A673 (cell line): ENCODE data around the gene SNX30. TPM values are rescaled to one million over a fixed set of nuclear protein-coding genes. Genes with fewer than 3 reads are reported as not detected.

Experiments used
- BruUV-seq: library from RNA; stranded (reverse); fragments of 400-500 nt; replicated peaks from 2 replicates; lab custom pipeline; 2021; lab: Mats Ljungman, UMichigan
- CTCF ChIA-PET: fragments of 300-600 bp; sonication (Branson Sonifier 250); formaldehyde crosslinking; loops from one replicate; lab custom pipeline; 2022; ENCODE audit warnings: antibody characterized with exemption; lab: Charles Lee
- POLR2A ChIA-PET: fragments of 300-600 bp; sonication (Branson Sonifier 250); formaldehyde crosslinking; loops from one replicate; lab custom pipeline; 2022; ENCODE audit warnings: antibody characterized with exemption; ENCODE audit not compliant: low non-redundant PET; lab: Charles Lee
- DNase-seq: peaks from one replicate; pipeline ENCODE4 v3.0.0-alpha.2; 2015; ENCODE audit warnings: low spot score
- H3K27ac ChIP-seq: fragments of 200-600 bp; sonication (generic); 2 replicates; pipeline ENCODE4 v1.5.1; 2016; ENCODE audit warnings: mixed run types, low read depth, mild to moderate bottlenecking, mixed read lengths, antibody characterized with exemption, low read length; ENCODE audit not compliant: poor library complexity, severe bottlenecking
- H3K27me3 ChIP-seq: fragments of 200-600 bp; sonication (generic); replicated peaks from 2 replicates; pipeline ENCODE4 v1.6.1; 2017; ENCODE audit warnings: mixed run types, low read depth, mild to moderate bottlenecking, mixed read lengths, antibody characterized with exemption, low read length; ENCODE audit not compliant: insufficient read depth, poor library complexity
- H3K36me3 ChIP-seq: fragments of 200-600 bp; sonication (generic); 2 replicates; pipeline ENCODE4 v1.6.1; 2016; ENCODE audit warnings: mixed run types, mild to moderate bottlenecking, mixed read lengths, antibody characterized with exemption, low read length; ENCODE audit not compliant: insufficient read depth, poor library complexity, severe bottlenecking
- H3K4me1 ChIP-seq: fragments of 200-600 bp; sonication (generic); 2 replicates; pipeline ENCODE4 v1.6.1; 2017; ENCODE audit warnings: mixed run types, mild to moderate bottlenecking, mixed read lengths, antibody characterized with exemption, low read length; ENCODE audit not compliant: insufficient read depth, poor library complexity, severe bottlenecking
- H3K4me3 ChIP-seq: fragments of 200-600 bp; sonication (generic); 2 replicates; pipeline ENCODE4 v1.5.1; 2016; ENCODE audit warnings: low read depth, mixed run types, mild to moderate bottlenecking, mixed read lengths, low read length; ENCODE audit not compliant: poor library complexity, severe bottlenecking
- H3K9me3 ChIP-seq: fragments of 200-600 bp; sonication (generic); 2 replicates; pipeline ENCODE4 v1.6.1; 2016; ENCODE audit warnings: mixed run types, low read depth, mild to moderate bottlenecking, mixed read lengths, antibody characterized with exemption, low read length; ENCODE audit not compliant: poor library complexity, severe bottlenecking
- EZH2 ChIP-seq: fragments of 200-600 bp; sonication (generic); IDR thresholded peaks from 2 replicates; pipeline ENCODE4 v1.6.1; 2017; ENCODE audit warnings: borderline replicate concordance, low read depth, mild to moderate bottlenecking, mixed read lengths, antibody characterized with exemption, low read length; ENCODE audit not compliant: poor library complexity, severe bottlenecking
- intact Hi-C: fragments of 100-400 bp; cut with micrococcal nuclease; formaldehyde crosslinking; loops from one replicate; pipeline ENCODE4 v1.10.0; 2022; ENCODE audit not compliant: unreplicated experiment
- total RNA-seq: library from RNA; stranded (reverse); gene quantifications from 2 replicates; pipeline ENCODE4 v1.2.3, GENCODE V29; 2021
- TF ChIP-seq, protein P1 (sequence below): fragments of 300-800, 200-600 bp; sonication (generic); conservative IDR thresholded peaks from 2 replicates; pipeline ENCODE4 v1.5.1; 2017; ENCODE audit warnings: low read depth, mild to moderate bottlenecking, antibody characterized with exemption, low read length, moderate library complexity, mixed read lengths

SNX30 gene
- total RNA-seq, 1 experiment from 2014 or later, result 6.1 TPM

DNA sequence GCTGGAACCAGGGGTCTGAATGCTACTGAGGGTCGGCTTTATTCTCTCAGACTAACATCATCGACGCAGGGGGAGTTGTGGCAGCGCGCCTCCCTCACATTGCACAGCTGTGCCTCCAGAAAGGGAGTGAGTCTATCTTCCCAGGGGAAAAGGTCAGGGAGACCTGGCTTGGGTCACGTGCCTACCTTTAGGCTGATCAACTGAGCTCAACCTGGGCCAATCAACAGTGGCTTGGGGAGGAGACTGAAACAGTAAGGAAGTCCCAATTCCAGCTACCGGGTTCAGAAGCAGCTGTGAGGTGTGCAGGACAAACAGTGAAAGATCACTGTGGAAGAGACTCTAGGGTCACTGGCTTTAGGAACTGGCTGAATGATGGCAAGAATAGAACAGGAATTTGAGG, 14.3 kb downstream of the SNX30 start:
- Histone ChIP-seq H3K4me1 (no peaks in the 10 kb centered on the region), H3K36me3 (no peaks in the 10 kb centered on the region), H3K27me3 (no peaks in the 10 kb centered on the region), H3K9me3 (peaks cover 3% of the 10 kb centered on the region), H3K4me3 (no peak overlapping the region), H3K27ac (no peak overlapping the region)
- CTCF ChIA-PET, result no interaction called here
- no peak for DNase-seq
- POLR2A ChIA-PET, result no interaction called here
- BruUV-seq, result no TSS peak
- TF ChIP-seq EZH2, result no peak
- TF ChIP-seq, protein P1, sequence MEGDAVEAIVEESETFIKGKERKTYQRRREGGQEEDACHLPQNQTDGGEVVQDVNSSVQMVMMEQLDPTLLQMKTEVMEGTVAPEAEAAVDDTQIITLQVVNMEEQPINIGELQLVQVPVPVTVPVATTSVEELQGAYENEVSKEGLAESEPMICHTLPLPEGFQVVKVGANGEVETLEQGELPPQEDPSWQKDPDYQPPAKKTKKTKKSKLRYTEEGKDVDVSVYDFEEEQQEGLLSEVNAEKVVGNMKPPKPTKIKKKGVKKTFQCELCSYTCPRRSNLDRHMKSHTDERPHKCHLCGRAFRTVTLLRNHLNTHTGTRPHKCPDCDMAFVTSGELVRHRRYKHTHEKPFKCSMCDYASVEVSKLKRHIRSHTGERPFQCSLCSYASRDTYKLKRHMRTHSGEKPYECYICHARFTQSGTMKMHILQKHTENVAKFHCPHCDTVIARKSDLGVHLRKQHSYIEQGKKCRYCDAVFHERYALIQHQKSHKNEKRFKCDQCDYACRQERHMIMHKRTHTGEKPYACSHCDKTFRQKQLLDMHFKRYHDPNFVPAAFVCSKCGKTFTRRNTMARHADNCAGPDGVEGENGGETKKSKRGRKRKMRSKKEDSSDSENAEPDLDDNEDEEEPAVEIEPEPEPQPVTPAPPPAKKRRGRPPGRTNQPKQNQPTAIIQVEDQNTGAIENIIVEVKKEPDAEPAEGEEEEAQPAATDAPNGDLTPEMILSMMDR, result no peak
- intact Hi-C loops, result loop anchor here (10.0 kb wide), 1 partner anchor 50 kb away; no protein-coding TSS in a partner anchor

DNA sequence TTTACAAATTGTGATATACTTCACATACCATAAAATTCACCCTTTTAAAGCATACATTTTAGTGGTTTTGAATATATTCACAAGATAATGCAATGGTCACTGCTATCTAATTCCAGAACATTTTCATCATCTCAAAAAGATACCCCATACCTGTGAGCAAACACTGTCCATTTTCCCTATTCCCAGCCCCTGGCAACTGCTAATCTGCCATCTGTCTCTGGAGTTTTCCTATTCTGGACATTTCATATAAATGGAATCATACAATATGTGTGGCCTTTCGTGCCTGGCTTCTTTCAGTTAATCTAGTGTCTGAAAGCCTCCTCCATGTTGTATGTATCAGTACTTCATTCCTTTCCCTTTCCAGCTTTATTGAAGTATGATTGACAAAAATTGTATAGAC, 14.7 kb downstream of the SNX30 start:
- CTCF ChIA-PET, result no interaction called here

DNA sequence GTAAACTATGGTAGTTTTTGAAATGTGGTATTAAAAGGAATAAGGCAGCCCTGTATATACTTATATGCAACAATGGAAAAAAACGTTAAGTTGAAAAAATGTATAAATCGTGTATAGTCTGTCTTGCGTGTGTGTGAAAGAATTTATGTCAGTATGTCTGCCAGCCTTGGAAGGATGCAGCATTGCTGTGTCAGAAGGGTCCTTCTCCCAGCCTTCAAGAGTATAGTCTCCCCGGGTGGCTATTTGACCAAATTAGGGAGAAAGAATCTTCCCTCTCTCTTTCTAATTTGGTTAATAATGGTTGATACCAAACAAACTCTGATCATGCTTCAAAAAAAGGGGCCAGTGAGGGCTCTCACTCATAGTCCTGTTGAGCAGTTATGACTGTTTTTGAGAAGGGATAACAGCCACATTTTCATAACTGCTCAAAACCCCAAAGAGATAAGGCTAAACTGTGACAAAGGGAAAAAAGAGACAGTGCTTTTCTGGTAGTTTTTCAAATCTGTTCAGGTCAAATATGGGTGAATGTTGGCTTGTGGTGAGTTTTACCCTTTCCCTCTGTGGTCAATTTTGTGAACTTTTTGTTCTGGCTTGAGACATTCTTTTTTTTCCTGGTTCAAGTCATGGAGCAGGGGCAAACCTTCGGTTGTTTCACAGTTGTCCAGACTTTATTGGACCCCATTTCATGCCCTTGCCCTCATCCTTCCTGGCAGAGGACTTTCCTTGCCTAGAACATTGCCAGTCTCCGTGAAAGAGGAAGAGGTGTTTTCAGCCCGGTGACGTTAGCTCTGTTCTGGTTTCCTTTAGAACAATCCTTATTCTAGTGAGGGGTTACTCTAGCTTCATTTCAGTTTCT, 21.0 kb downstream of the SNX30 start:
- no peak overlapping the region for H3K27ac ChIP-seq
- no peak for DNase-seq
- POLR2A ChIA-PET, result no interaction called here
- H3K4me1 ChIP-seq, result no peaks in the 10 kb centered on the region
- CTCF ChIA-PET, result no interaction called here
- no peaks in the 10 kb centered on the region for H3K27me3 ChIP-seq
- intact Hi-C loops, result no loop called here
- no TSS peak for BruUV-seq
- H3K36me3 ChIP-seq, result no peaks in the 10 kb centered on the region
- H3K9me3 ChIP-seq, result peaks cover 2% of the 10 kb centered on the region
- no peak for TF ChIP-seq EZH2
- TF ChIP-seq, protein P1, result no peak
- H3K4me3 ChIP-seq, result no peak overlapping the region

More for the DNA sequence above, 14.7 kb downstream of the SNX30 start:
- H3K36me3 ChIP-seq, result no peaks in the 10 kb centered on the region
- intact Hi-C loops, result loop anchor here (10.0 kb wide), 1 partner anchor 50 kb away; no protein-coding TSS in a partner anchor
- POLR2A ChIA-PET, result no interaction called here
- BruUV-seq, result no TSS peak
- H3K9me3 ChIP-seq, result peaks cover 3% of the 10 kb centered on the region
- TF ChIP-seq, protein P1, result no peak
- TF ChIP-seq EZH2, result no peak
- no peak overlapping the region for H3K4me3 ChIP-seq
- no peak for DNase-seq
- H3K4me1 ChIP-seq, result no peaks in the 10 kb centered on the region
- H3K27me3 ChIP-seq, result no peaks in the 10 kb centered on the region
- H3K27ac ChIP-seq, result no peak overlapping the region
